Colon (tissue), 2 donors: ENCODE data around the gene SLC13A3.
"Not testable (repeated sequence)": the region's sequence is repeated elsewhere in the genome, so short reads cannot be mapped to it uniquely, and the experiment has no call there.

ENCODE experiments used
- FAIRE-seq: peaks from 2 replicates; lab custom pipeline; 2012; peaks lifted over from hg19 to GRCh38; lab: Jason Lieb, UNC
- donor health status: control.
- donor health status: control.

Gene SLC13A3

GRCh38 chr20:46680684-46681031, 29.4 kb upstream of the SLC13A3 start:
- no peak for FAIRE-seq

GRCh38 chr20:46678516-46678915, 27.3 kb upstream of the SLC13A3 start:
- FAIRE-seq: no peak

DNA sequence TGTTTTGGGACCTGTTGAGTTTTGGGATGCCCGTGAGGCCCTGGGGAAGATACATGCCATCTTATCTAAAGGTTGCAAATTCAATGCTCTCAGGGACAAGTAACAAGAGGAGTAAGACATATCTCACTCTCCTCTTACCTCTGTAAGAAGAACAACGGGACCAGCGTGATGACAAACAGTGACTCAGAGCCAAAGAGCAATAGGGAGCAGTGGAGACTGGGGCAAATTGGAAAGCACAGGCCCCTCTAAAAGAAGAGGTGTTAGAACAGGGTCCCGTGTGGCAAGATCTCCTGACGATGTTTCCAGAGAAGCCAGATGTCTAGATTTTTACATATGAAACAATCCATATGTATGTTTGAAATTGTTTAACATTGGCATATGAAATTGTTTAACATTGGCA, 26.3 kb upstream of the SLC13A3 start:
- no peak for FAIRE-seq

- not testable (repeated sequence) for FAIRE-seq
Observed at GRCh38 chr20:46676649-46677316, 25.5 kb upstream of the SLC13A3 start.

- no peak for FAIRE-seq
Observed at GRCh38 chr20:46674253-46675083, 23.2 kb upstream of the SLC13A3 start.

DNA sequence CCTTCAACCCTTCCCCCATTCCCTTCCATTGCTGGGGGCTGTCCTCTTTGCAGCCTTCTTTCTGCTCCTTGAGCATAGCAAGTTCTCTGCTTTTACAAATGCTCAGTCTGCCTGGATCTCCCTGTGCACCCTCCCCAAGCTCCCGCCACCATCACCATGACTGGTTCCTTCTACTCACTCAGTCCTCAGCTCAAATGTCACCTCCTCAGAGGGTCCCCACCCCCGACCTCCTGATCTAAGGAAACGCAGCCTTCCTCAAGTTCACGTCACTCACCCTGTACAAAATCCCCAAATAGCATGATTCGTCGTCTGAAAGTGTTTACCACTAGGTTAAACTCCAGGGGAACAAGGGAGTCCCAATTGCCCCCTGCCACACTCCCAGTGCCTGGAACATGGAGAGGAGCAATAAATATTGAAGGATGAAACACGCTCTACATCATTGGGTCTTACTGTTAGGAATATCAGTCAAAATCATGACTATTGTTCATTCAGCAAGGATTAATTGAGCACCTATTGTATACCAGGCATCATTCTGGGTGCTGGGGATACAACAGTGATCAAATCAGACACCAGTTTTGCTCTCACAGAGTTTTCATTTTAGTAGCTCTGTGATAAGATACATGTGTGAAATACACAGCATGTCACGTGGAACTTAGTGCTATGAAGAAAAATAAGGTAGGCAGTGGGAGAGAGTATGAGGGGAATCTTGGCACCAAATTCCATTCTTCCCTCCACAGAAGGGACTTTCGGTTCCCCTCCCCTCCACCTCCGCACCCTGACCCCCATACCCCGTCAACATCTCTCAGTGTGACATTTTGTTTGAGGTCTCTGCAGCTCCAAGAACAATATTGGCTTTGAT, 22.4 kb upstream of the SLC13A3 start:
- FAIRE-seq: no peak

- no peak for FAIRE-seq
Observed at GRCh38 chr20:46672543-46673148, 21.4 kb upstream of the SLC13A3 start.

DNA sequence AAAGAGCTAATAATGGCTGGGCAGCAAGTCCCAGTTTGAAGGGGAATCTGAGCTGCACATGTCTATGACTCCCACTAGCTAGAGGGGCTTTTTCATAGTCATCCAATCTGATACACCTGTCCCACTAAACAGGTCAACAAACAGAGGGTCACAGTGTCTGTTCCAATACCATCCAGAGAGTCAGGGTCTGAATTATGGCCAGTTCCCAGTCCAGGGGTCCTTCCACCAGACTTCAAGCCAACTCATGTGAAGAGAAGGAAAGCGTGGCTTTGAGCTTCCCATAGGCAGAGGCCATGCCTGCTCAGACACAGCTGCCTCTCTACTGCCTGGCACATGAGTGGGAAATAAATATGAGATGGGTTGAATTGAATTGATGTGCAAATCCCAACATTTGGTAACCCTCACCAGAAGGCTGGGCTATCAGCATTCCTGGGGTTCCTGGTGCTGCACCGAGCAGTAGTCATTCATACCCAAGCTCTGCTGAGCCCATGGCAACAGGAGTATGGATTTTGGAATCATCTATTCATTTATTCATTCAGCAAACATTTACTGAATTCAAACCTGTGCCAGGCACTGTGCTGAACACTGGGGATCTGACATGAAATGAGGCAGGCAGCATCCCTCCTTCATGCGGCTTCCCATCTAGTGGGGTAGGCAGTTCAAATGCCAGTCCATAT, 20.7 kb upstream of the SLC13A3 start:
- FAIRE-seq: no peak

GRCh38 chr20:46670585-46671584, 19.6 kb upstream of the SLC13A3 start:
- FAIRE-seq: no peak

DNA sequence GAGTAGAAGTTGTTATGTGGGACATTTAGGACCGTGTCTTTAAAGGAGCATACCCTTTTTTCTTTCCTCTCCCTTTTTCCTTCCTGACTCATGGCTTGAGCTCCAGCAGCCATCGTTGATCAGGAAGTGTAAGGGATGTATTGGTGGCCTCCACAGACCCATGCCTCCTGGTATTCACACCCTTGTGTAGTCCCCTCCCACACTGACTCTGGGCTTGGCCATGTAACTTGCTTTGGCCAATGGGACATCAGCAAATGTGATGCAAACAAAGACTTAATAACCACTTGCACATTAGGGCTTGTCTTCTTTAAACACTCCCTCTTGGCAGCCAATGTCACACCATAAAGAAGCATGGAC, 18.9 kb upstream of the SLC13A3 start:
- FAIRE-seq: no peak

DNA sequence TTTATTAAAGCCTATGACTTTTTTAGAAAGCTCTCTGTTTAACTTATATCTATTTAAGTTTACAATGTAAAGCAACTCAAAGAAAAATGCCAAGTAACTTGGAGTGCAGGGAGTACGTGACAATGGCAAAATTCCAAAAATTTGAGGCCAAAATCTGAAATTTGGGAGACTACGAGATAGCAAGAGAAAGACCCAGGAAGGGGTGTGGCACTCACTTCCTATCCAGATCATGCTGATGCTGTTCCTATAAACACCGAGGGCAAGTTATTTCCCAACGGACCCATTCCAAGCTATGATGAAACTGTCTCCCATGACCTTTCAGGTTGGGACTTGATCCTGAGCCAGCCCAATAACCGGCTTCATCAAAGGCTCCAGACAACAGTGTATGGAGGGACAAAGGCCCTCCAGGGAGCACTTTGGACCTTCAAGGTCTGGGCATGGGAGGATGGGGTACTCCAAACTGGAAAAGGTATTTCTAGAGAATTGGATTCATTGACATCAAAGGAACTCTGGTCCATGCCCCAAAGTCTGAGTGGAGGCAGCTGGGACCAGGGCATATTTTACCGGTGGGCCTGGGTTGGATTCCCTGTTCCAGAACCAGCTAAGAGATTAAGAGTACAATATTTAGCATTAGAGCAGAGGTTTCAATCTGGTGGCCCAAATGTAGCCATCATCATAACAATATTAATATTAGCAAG, 15.7 kb upstream of the SLC13A3 start:
- no peak for FAIRE-seq

DNA sequence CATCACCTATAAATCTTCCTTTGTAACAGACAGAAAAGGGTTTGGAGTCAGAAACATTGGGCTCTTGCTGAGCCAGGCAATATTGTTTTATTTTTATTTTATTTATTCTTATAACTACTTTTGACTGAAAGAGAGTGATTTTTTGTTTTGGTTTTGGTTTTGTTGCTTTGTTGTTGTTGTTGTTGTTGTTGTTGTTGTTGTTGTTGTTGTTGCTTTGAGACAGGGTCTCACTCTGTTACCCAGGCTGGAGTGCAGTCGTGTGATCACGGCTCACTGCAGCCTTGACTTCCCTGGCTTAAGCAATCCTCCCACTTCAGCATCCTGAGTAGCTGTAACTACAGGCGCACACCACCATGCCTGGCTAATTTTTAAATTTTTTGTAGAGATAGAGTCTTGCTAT, 15.0 kb upstream of the SLC13A3 start:
- FAIRE-seq: no peak

DNA sequence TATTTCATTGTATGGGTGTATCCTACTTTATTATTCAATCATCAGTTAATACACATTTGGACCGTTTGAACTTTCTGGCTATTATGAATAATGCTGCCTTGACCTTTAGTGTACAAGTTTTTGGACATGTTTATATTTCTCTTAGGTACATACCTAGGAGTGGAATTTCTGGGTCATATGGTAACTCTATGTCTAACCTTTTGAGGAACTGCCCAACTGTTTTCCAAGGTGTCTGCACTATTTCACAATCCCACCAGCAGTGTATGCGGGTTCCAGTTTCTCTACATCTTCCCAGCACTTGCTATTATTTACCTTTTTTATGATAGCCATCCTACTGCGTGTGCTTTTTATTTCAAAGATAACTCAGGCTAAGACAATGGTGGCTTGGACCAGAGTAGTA, 14.3 kb upstream of the SLC13A3 start:
- FAIRE-seq: no peak

- no peak for FAIRE-seq
Observed at GRCh38 chr20:46663531-46663930, 12.3 kb upstream of the SLC13A3 start.

GRCh38 chr20:46661659-46662058, 10.4 kb upstream of the SLC13A3 start:
- no peak for FAIRE-seq

DNA sequence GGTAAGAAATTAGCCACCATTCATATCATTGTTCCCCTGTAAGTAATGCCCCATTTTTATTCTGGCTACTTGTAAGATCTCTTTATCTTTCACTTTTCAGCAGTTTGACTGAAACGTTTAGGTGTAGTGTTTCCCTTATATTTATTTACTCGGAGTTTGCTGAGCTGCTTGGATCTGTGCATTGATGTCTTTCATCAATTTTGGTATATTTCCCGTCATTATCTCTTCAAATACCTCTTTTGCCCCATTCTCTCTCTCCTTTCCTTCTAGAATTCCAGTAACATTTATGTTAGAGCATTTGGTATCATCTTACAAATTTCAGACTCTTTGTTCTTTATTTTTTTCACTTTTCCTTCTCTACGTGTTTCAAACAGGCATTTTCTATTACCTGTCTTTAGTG, 9.2 kb upstream of the SLC13A3 start:
- no peak for FAIRE-seq

DNA sequence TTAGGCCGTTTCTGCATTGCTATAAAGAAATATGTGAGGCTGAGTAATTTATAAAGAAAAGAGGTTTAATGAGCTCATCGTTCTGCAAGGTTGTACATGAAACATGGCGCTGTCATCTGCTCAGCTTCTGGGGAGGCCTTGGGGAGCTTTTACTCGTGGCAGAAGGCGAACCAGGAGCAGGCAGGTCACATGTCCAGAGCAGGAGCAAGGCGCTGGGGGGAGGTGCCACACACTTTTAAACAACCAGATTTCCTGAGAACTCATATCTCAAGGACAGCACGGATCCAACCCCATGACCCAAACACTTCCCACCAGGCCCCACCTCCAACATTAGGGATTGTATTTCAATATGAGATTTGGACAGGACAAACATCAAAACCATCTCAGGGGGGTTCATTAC, 6.4 kb upstream of the SLC13A3 start:
- FAIRE-seq: no peak

DNA sequence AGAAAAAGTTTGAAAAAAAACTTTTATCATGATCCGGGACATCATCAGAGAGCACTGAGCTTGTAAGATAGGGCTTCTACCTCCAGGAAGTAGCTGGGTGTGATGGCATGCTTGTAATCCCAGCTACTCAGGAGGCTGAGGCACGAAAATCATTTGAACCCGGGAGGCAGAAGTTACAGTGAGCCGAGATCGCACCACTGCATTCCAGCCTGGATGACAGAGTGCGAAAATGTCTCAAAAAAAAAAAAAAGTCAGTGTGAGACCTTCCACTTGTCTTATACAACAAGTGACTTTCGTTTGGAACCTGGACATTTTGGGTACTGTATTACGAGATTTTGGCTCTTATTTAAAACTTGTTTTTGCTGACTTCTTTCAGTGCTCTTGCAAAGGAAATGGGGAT, 5.9 kb upstream of the SLC13A3 start:
- no peak for FAIRE-seq

DNA sequence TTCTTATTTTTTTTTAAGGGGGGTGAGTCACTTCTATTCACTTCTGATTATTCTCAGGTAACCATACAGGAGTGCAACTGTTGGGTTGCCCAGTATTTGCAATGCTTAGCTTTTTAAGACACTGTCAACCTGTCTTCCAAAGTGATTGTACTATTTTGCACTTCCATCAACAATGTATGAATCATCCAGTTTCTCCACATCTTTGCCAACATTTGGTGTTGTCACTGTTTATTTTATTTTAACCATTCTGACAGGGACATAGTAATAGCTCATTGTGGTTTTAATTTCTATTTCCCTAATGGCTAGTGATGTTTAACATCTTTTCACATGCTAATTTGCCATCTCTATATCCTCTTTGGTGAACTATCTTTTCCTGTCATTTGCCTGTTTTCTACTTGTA, 1.4 kb upstream of the SLC13A3 start:
- no peak for FAIRE-seq

DNA sequence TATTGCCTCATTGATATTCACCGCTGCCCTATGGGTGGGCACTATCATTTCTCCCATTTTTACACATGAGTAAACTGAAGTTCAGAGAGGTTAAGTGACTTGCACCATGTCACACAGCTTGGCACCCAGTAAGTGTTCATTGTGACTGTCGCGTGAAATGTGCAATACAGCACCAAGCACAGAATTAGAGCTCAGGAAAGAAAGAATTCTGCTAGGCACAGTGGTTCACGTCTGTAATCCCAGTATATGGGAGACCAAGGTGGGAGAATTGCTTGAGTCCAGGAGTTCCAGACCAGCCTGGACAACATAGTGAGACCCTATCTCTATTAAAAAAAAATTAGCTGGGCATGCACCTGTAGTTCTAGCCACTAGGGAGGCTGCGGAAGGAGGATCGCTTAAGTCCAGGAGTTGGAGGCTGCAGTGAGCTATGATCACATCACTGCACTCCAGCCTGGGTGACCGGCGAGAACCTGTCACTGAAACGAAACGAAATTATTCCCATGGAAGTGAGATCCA, 626 bp downstream of the SLC13A3 start:
- no peak for FAIRE-seq
